ENCODE data around the gene TRPC4. TPM values are rescaled to one million over a fixed set of nuclear protein-coding genes. Genes with fewer than 3 reads are reported as not detected.

TRPC4 gene
- total RNA-seq, 4 donors from 2014 or later = 0.20 to 2.2 (median 0.68) TPM; not detected in 1

DNA sequence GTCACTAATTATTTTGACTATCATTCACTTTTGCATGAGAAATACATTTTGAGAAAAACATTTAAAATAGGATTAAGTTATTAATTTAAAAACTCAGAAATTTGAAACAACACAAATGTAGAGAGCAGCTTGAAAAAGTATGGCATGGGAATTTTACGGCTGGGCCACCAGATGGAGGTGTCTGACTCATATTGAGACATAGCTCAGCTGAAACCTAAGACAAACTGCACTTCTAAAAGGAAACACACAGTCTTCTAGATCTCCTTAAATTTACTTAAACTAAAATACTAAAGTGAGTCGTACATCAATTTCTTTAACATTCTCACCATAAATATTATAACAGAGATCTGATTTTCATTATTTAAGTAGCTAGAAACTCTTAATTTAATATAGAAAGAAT, 229.1 kb downstream of the TRPC4 start:
- no peaks in the 10 kb centered on the region for H3K27me3 ChIP-seq
- intact Hi-C loops (cut with DNase I; ENCODE audit: low total_unique reads) (no loop called here), in situ Hi-C loops (cut with MboI; ENCODE audit: low pct_ligation_motif_present in 1 of 4, low pct_unique_long_range_greater_than_20kb in 1 of 4, low sequenced_read_pairs in 3 of 4) (no loop called here)
- TF ChIP-seq EP300 (IDR thresholded peaks at IDR 0.05; ENCODE audit: low read depth) = no peak
- peak in 2 of 5 experiments; percentile 16 to 19 for TF ChIP-seq CTCF (IDR thresholded peaks at IDR 0.05)
- WGBS, 2 donors (ENCODE audit: low coverage in 1 of 2) = 16 to 23% methylated on average over 2 of the region's 2 CpGs
- no peak for DNase-seq
- no peaks in the 10 kb centered on the region for H3K36me3 ChIP-seq
- H3K27ac ChIP-seq = no peak overlapping the region
- no peak overlapping the region for H3K4me3 ChIP-seq
- H3K9me3 ChIP-seq = no peaks in the 10 kb centered on the region
- H3K4me1 ChIP-seq = no peaks in the 10 kb centered on the region

- Histone ChIP-seq H3K9me3 (no peaks in the 10 kb centered on the region), H3K4me1 (no peaks in the 10 kb centered on the region), H3K27ac (no peak overlapping the region), H3K27me3 (no peaks in the 10 kb centered on the region), H3K36me3 (no peaks in the 10 kb centered on the region), H3K4me3 (no peak overlapping the region)
- in situ Hi-C loops (cut with MboI; ENCODE audit: low pct_ligation_motif_present in 1 of 4, low pct_unique_long_range_greater_than_20kb in 1 of 4, low sequenced_read_pairs in 3 of 4) (no loop called here), intact Hi-C loops (cut with DNase I; ENCODE audit: low total_unique reads) (no loop called here)
- TF ChIP-seq POLR2AphosphoS5 (IDR thresholded peaks at IDR 0.05) (no peak), POLR2A (IDR thresholded peaks at IDR 0.05) (no peak), EP300 (IDR thresholded peaks at IDR 0.05; ENCODE audit: low read depth) (no peak), CTCF (IDR thresholded peaks at IDR 0.05) (no peak)
- no peak for DNase-seq
- 63 to 76% methylated on average over 7 to 8 of the region's 8 CpGs for WGBS, 2 donors (ENCODE audit: low coverage in 1 of 2)
These were observed 232.9 kb downstream of the TRPC4 start for GRCh38 chr13:37636701-37637100.

DNA sequence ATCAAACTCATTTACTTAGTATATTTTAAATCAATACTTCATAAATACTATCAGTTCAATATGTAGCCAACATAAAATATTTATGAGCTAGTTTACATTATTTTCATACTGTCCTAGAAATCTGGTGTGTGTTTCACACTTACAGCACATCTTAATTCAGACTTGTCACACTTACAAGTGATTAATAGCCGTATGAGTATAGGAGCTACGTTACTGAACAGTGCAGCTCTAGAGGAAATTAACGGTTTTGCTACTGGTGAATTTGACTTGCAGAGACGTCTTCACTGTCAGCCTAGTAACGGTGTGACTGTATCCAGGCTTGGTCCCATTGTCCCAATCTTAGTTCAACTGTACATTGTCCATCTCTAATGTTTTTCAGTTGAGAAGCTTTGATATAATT, 237.3 kb downstream of the TRPC4 start:
- 35 to 63% methylated on average over 4 to 5 of the region's 5 CpGs for WGBS, 2 donors (ENCODE audit: low coverage in 1 of 2)
- Histone ChIP-seq H3K4me1 (no peaks in the 10 kb centered on the region), H3K36me3 (no peaks in the 10 kb centered on the region), H3K27ac (no peak overlapping the region), H3K27me3 (no peaks in the 10 kb centered on the region), H3K9me3 (no peaks in the 10 kb centered on the region), H3K4me3 (no peak overlapping the region)
- no peak for TF ChIP-seq EP300 (IDR thresholded peaks at IDR 0.05; ENCODE audit: low read depth)
- TF ChIP-seq POLR2A (IDR thresholded peaks at IDR 0.05) = no peak
- no peak for TF ChIP-seq CTCF (IDR thresholded peaks at IDR 0.05)
- TF ChIP-seq POLR2AphosphoS5 (IDR thresholded peaks at IDR 0.05) = no peak
- DNase-seq = no peak
- intact Hi-C loops (cut with DNase I; ENCODE audit: low total_unique reads) = no loop called here
- in situ Hi-C loops (cut with MboI; ENCODE audit: low pct_ligation_motif_present in 1 of 4, low pct_unique_long_range_greater_than_20kb in 1 of 4, low sequenced_read_pairs in 3 of 4) = no loop called here

- H3K4me3 ChIP-seq = no peak overlapping the region
- WGBS, 2 donors (ENCODE audit: low coverage in 1 of 2) = 23 to 49% methylated on average over 4 of the region's 4 CpGs
- no peaks in the 10 kb centered on the region for H3K4me1 ChIP-seq
- TF ChIP-seq POLR2A (IDR thresholded peaks at IDR 0.05) (no peak), CTCF (IDR thresholded peaks at IDR 0.05) (no peak), POLR2AphosphoS5 (IDR thresholded peaks at IDR 0.05) (no peak), EP300 (IDR thresholded peaks at IDR 0.05; ENCODE audit: low read depth) (no peak)
- in situ Hi-C loops (cut with MboI; ENCODE audit: low pct_ligation_motif_present in 1 of 4, low pct_unique_long_range_greater_than_20kb in 1 of 4, low sequenced_read_pairs in 3 of 4) = no loop called here
- no peaks in the 10 kb centered on the region for H3K36me3 ChIP-seq
- no peaks in the 10 kb centered on the region for H3K27me3 ChIP-seq
- no peak for DNase-seq
- intact Hi-C loops (cut with DNase I; ENCODE audit: low total_unique reads) = no loop called here
- H3K9me3 ChIP-seq = no peaks in the 10 kb centered on the region
- H3K27ac ChIP-seq = no peak overlapping the region
These were observed 242.1 kb downstream of the TRPC4 start for GRCh38 chr13:37627428-37627827.

Data from transverse colon (tissue), 4 donors.